GM18909 (cell line): ENCODE results near the gene EHBP1L1.

Experiments used
- ATAC-seq: cut with Tn5 transposase; IDR thresholded peaks from one replicate; pipeline ENCODE4 v1.9.1; 2021; ENCODE audit warnings: mild to moderate bottlenecking; ENCODE audit not compliant: unreplicated experiment, poor library complexity

EHBP1L1 gene

GRCh38 chr11:65591939-65592857 lies 16.3 kb downstream of the EHBP1L1 start:
- no peak for ATAC-seq

GRCh38 chr11:65592858-65593517 lies 17.1 kb downstream of the EHBP1L1 start:
- no peak for ATAC-seq

GRCh38 chr11:65593518-65594414 lies 17.9 kb downstream of the EHBP1L1 start:
- no peak for ATAC-seq

GRCh38 chr11:65595131-65595530 lies 19.3 kb downstream of the EHBP1L1 start:
- ATAC-seq, result no peak

- ATAC-seq, result no peak
Observed at GRCh38 chr11:65595543-65596281, 19.9 kb downstream of the EHBP1L1 start, which contains the start of gene KCNK7. TSS of gene KCNK7 (minus strand) at chr11:65595800. CDS start at chr11:65595772, 28 bp downstream.

GRCh38 chr11:65596520-65596919 lies 20.7 kb downstream of the EHBP1L1 start:
- no peak for ATAC-seq

- ATAC-seq, result no peak
Observed at GRCh38 chr11:65598258-65598699, 22.4 kb downstream of the EHBP1L1 start.

GRCh38 chr11:65599216-65599954 lies 23.5 kb downstream of the EHBP1L1 start:
- ATAC-seq, result no peak

- ATAC-seq, result no peak
Observed at GRCh38 chr11:65599955-65600246, 24.0 kb downstream of the EHBP1L1 start.

GRCh38 chr11:65604258-65604657 lies 28.4 kb downstream of the EHBP1L1 start:
- ATAC-seq, result no peak

- no peak for ATAC-seq
Observed at GRCh38 chr11:65606876-65607613, 31.2 kb downstream of the EHBP1L1 start.

- no peak for ATAC-seq
Observed at GRCh38 chr11:65607614-65608426, 32.0 kb downstream of the EHBP1L1 start.

- ATAC-seq, result no peak
Observed at GRCh38 chr11:65609229-65609628, 33.4 kb downstream of the EHBP1L1 start.

- ATAC-seq, result no peak
Observed at GRCh38 chr11:65609665-65610064, 33.8 kb downstream of the EHBP1L1 start.

- ATAC-seq, result no peak
Observed at GRCh38 chr11:65610404-65610803, 34.6 kb downstream of the EHBP1L1 start.

- ATAC-seq, result no peak
Observed at GRCh38 chr11:65611028-65611757, 35.3 kb downstream of the EHBP1L1 start.
